Activated CD4-positive, alpha-beta T cell treated with anti-CD3 and anti-CD28 coated beads, Interleukin-2, Interleukin-6, amounts not matched to agents 100 ng/mL and 50 ng/mL, durations not matched to agents 16 hours and 8 hours (primary cell): Measurements from ENCODE around the gene TNFAIP3.
"Not testable (repeated sequence)": the region's sequence is repeated elsewhere in the genome, so short reads cannot be mapped to it uniquely, and the experiment has no call there.

Experiments
- DNase-seq: peaks from one replicate; pipeline ENCODE4 v3.0.0-alpha.2; 2020

TNFAIP3 gene

GRCh38 chr6:137879885-137880745 lies 13.1 kb downstream of the TNFAIP3 start:
- DNase-seq: no peak

GRCh38 chr6:137880746-137881521 lies 13.9 kb downstream of the TNFAIP3 start:
- no peak for DNase-seq

- no peak for DNase-seq
These were observed 14.4 kb downstream of the TNFAIP3 start for GRCh38 chr6:137881522-137881886.

- no peak for DNase-seq
These were observed 15.3 kb downstream of the TNFAIP3 start for GRCh38 chr6:137882225-137882961.

GRCh38 chr6:137883400-137884148 lies 16.5 kb downstream of the TNFAIP3 start:
- DNase-seq: no peak

- DNase-seq: no peak
These were observed 17.3 kb downstream of the TNFAIP3 start for GRCh38 chr6:137884149-137884909.

GRCh38 chr6:137884910-137885229 lies 17.8 kb downstream of the TNFAIP3 start:
- DNase-seq: not testable (repeated sequence)

GRCh38 chr6:137886226-137886625 lies 19.2 kb downstream of the TNFAIP3 start:
- DNase-seq: not testable (repeated sequence)

GRCh38 chr6:137890983-137891537 lies 24.0 kb downstream of the TNFAIP3 start:
- no peak for DNase-seq

- DNase-seq: no peak
These were observed 25.2 kb downstream of the TNFAIP3 start for GRCh38 chr6:137892271-137892708.

GRCh38 chr6:137893181-137893580 lies 26.1 kb downstream of the TNFAIP3 start:
- no peak for DNase-seq

- DNase-seq: no peak
These were observed 26.7 kb downstream of the TNFAIP3 start for GRCh38 chr6:137893726-137894125.

- not testable (repeated sequence) for DNase-seq
These were observed 27.3 kb downstream of the TNFAIP3 start for GRCh38 chr6:137894378-137894777.

GRCh38 chr6:137894779-137895385 lies 27.8 kb downstream of the TNFAIP3 start:
- no peak for DNase-seq

- no peak for DNase-seq
These were observed 29.6 kb downstream of the TNFAIP3 start for GRCh38 chr6:137896647-137897046.

GRCh38 chr6:137900815-137901214 lies 33.8 kb downstream of the TNFAIP3 start:
- no peak for DNase-seq

GRCh38 chr6:137901454-137901853 lies 34.4 kb downstream of the TNFAIP3 start:
- DNase-seq: no peak

- no peak for DNase-seq
These were observed 35.6 kb downstream of the TNFAIP3 start for GRCh38 chr6:137902699-137903098.

GRCh38 chr6:137903274-137903932 lies 36.3 kb downstream of the TNFAIP3 start:
- no peak for DNase-seq
